SH-SY5Y (cell line): ENCODE results near the gene CTU1.

ENCODE experiments used
- GATA2 ChIP-seq: IDR thresholded peaks from 2 replicates; pipeline ENCODE4 v1.6.1; 2011; ENCODE audit warnings: mild to moderate bottlenecking, low read depth, low read length
- GATA3 ChIP-seq: IDR thresholded peaks from 2 replicates; pipeline ENCODE4 v1.6.1; 2011; ENCODE audit warnings: low read depth, mild to moderate bottlenecking, low read length, moderate library complexity

DNA sequence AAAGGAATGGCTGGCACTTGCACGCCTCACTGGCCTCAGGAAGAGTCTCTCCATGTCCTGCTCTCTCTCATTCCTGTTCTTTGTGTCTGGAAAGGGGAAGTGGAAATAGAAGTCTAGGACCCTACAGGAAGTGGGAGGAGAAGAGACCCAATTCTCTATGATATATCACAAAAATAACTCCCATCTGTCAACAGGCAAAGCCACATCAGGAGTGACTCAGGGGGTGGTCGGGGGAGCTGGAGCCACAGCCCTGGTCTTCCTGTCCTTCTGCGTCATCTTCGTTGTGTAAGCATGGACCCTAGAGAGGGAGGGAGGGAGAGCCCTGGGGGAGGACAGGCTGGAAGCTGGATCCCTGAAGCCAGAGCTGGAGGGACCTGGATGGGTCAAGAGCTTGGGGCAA is 19.5 kb upstream of the CTU1 start:
- TF ChIP-seq GATA2 (no peak), GATA3 (no peak)
